Ramos (cell line): ENCODE measurements around the gene TBC1D3G.
"Not testable (repeated sequence)": the region's sequence is repeated elsewhere in the genome, so short reads cannot be mapped to it uniquely, and the experiment has no call there.

Experiments used
- in situ Hi-C: fragments of 300-500 bp; cut with MboI; formaldehyde crosslinking; loops from one replicate; pipeline ENCODE4 v1.14.3; 2022; ENCODE audit warnings: low sequenced_read_pairs; ENCODE audit not compliant: unreplicated experiment

Gene TBC1D3G

DNA sequence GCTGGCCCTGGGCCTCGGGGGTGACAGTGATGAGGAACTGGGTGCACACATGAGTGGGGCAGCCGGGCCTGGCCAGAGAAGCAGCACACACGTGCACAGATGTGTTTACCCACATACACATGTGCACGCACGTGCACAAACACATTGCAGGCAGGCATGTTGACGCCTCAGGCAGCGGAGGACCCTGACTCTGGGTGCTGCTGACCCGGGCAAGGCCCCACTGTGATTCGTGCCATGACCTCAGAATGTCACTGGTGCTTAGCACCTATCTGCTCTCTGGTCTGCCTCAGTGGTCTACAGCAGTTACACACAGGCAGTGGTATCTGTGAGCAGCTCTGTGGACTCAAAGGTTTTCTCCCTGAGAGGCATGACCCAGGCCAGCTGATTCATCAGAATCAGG, at the start of gene TBC1D3G:
Gene TBC1D3G (plus strand): TSS at position 301 of the 400 bp plus-strand sequence. CDS start 1,528 bp downstream, outside the sequence.
- in situ Hi-C loops, result not testable (repeated sequence)

DNA sequence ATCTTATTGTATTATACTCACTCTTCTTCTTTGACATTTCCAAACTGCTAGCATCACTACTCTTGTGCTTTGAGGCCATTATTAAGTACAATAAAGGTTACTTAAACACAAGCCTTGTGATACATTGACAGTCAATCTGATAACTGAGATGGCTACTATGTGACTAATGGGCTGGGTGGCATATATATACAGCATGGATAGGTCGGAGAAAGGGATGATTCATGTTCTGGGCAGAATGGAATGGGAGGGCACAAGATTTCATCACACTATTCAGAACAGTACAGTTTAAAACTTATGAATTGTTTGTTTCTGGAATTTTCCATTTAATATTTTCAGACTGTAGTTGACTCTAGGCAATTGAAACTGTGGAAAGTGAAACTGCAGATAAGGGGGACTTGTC, 40.4 kb upstream of the TBC1D3G start:
- in situ Hi-C loops, result not testable (repeated sequence)

DNA sequence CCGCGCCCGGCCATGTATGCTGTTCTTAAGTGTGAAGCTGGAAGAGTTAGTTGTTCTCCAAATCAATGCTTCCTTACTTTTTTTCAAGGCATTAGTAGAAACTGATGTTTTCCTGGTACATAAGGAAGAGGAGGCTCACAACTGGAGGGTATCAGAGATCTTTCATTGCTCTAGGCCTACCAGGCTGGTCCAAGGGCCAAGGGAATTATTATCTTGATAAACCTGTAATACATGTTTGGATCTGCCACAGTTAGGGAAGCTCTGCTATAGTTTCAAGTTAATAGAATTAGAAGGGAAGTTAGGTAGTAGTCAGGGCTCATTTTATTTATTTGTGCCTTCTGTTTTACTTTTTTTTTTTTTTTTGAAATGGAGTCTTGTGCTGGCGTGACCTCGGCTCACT, 39.5 kb upstream of the TBC1D3G start:
- in situ Hi-C loops, result not testable (repeated sequence)

DNA sequence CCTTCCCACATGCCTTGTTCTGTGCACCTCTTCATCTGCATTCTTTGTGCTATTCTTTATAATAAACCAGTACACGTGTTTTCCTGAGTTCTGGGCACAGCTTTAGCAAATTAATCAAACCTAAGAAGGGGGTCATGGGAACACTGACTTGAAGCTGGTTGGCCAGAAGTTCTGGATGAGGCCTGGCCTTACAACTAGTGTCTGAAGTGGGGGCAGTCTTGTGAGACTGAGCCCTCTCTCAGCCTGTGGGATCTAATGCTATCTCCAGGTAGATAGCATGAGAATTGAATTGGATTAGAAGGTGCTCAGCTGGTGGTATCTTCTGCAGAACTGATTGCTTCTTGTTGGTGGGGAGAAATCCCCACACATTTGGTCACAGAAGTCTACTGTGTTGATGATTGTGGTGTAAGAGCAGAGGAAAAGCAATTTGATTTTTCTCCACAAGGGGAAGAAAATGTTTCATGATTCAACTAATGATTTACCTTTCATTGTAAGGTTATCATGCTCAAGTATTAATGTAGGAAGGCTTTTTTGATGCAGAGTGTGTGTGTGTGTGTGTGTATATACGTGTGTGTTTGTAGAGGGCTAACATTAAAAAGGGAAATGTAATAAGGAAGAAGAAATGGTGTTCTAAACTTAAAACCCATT, 33.6 kb upstream of the TBC1D3G start:
- in situ Hi-C loops, result not testable (repeated sequence)

DNA sequence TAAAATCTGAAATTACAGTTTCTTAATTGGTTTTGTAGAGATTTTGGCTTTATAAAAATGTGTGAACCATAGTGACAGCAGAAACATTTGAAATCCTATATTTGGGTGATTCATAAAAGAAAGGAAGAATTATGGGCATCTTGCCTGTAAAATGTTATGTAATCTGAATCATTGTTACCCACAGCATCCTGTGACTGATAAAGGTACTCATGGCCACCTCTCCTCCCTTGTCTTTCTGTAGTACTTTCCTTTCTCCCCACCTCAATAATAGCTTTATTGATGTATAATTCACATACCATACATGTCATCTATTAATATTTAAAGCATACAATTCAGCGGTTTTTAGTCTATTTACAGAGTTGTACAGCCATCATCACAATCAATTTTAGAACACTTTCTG, 28.5 kb upstream of the TBC1D3G start:
- in situ Hi-C loops, result not testable (repeated sequence)

DNA sequence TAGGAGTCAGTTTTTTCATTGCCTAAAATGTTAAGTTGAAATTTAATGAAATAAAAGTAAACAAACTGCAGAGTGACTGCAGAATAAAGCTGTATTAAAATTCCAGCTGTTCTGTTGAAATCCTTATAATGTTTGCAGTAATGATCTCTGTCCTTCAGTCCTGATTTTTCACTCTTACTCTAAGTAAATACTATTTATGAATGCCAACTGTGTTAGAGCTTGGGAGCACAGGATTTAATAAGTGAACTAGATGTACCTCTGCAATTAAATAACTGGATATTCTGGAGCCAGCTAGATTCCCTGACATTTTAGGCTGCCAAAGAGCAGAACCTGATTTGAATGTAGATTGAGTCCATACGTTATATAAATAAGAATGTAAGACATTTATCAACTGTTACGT, 7.9 kb upstream of the TBC1D3G start:
- in situ Hi-C loops, result not testable (repeated sequence)

DNA sequence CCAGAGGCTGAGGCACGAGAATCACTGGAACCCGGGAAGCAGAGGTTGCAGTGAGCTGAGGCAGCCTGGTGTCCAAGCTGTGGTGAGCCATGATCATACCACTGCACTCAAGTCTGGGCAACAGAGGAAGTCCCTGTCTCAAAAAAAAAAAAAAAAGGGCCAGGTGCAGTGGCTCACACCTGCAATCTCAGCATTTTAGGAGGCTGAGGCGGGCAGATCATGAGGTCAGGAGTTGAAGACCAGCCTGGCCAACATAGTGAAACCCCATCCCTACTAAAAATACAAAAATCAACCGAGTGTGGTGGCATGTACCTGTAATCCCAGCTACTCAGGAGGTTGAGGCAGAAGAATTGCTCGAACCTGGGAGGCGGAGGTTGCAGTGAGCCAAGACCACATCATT, 38.8 kb downstream of the TBC1D3G start:
- in situ Hi-C loops, result not testable (repeated sequence)

DNA sequence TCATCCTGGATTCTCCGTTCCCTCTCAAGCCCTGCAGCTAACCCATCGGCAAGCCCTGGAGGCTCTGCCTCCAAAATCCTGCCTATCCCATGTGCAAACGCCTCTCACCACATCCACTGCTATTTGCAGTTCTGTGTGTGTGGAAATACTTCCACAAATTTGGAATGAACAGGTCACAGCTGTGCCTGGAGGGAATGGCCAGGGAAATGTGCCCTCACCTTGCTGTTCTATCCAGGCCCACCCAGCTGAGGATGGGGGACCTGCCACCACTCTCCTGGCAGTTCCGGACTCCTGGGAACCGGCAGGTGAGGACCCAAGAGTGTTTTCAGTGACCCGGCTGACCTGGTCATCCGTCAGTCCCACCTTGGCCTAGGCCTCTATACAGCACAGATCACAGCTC, 52.3 kb downstream of the TBC1D3G start:
- in situ Hi-C loops, result not testable (repeated sequence)
